ENCODE results near the gene KLRC4. TPM values are rescaled to one million over a fixed set of nuclear protein-coding genes. Genes with fewer than 3 reads are reported as not detected.
A peak's percentile ranks its signal among the peaks of the same experiment; 100 is the strongest.

Gene KLRC4
- total and polyA plus RNA-seq, 10 of the 15 experiments (the other 5 are each of a cell fraction or from before 2014, with no cell fraction given): 0.07 to 0.34 TPM; not detected in 8

DNA sequence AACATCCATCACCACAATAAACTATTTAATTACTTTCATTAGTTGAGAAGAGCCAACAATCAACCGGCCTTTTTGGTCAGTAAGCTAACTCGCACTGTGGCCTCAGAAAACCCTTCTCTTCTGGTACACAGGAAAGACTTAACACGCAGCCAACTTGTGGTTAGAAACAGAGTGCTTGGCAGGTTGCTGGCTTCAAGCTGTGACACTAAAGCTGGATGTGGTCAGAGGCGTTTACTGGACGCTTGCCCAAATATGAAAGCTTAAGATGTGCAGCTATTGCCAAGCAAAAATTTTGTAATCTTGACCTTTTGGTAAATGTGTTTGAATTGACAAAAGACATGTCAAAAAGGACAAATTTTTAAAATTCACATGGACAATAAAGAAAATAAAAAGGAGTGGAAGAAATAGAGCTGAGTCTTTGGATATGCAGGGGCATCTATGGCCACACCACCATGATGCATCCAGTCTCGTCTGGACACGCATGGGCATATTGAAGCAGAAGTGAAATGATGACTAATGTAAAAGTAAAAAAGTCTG, 17.1 kb downstream of the KLRC4 start (continued):
- no peak for TF ChIP-seq MXI1 (IDR thresholded peaks at IDR 0.05; ENCODE audit: low read depth, low read length)
- no peak for TF ChIP-seq SMAD5 (IDR thresholded peaks at IDR 0.05; ENCODE audit: low read depth)
- peak; percentile 46; the same call in 1 of the 2 replicates for TF ChIP-seq PAX5 (IDR thresholded peaks at IDR 0.05; ENCODE audit: borderline replicate concordance, low read depth, low read length)
- TF ChIP-seq EP300 (IDR thresholded peaks at IDR 0.05; ENCODE audit: borderline replicate concordance in 1 of 2, control insufficient read depth in 1 of 2, low read depth in 2 of 2, low read length in 2 of 2): peak; percentile 72 to 74
- TF ChIP-seq ZZZ3 (IDR thresholded peaks at IDR 0.05; ENCODE audit: control insufficient read depth, insufficient read length, low read depth): no peak
- no peak for TF ChIP-seq HDGF (IDR thresholded peaks at IDR 0.05)
- TF ChIP-seq STAT3 (IDR thresholded peaks at IDR 0.05; ENCODE audit: low read depth, low read length): no peak
- TF ChIP-seq RELA (IDR thresholded peaks at IDR 0.05; ENCODE audit: borderline replicate concordance, partially characterized antibody): no peak
- TF ChIP-seq, protein P1, sequence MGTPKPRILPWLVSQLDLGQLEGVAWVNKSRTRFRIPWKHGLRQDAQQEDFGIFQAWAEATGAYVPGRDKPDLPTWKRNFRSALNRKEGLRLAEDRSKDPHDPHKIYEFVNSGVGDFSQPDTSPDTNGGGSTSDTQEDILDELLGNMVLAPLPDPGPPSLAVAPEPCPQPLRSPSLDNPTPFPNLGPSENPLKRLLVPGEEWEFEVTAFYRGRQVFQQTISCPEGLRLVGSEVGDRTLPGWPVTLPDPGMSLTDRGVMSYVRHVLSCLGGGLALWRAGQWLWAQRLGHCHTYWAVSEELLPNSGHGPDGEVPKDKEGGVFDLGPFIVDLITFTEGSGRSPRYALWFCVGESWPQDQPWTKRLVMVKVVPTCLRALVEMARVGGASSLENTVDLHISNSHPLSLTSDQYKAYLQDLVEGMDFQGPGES (IDR thresholded peaks at IDR 0.05): no peak
- no peak; the same call in 1 of the 2 replicates for TF ChIP-seq GATAD2B (conservative IDR thresholded peaks at IDR 0.05; ENCODE audit: low read depth)
- TF ChIP-seq, protein P2, sequence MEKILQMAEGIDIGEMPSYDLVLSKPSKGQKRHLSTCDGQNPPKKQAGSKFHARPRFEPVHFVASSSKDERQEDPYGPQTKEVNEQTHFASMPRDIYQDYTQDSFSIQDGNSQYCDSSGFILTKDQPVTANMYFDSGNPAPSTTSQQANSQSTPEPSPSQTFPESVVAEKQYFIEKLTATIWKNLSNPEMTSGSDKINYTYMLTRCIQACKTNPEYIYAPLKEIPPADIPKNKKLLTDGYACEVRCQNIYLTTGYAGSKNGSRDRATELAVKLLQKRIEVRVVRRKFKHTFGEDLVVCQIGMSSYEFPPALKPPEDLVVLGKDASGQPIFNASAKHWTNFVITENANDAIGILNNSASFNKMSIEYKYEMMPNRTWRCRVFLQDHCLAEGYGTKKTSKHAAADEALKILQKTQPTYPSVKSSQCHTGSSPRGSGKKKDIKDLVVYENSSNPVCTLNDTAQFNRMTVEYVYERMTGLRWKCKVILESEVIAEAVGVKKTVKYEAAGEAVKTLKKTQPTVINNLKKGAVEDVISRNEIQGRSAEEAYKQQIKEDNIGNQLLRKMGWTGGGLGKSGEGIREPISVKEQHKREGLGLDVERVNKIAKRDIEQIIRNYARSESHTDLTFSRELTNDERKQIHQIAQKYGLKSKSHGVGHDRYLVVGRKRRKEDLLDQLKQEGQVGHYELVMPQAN (conservative IDR thresholded peaks at IDR 0.05): no peak
- no peak for TF ChIP-seq CBX5 (IDR thresholded peaks at IDR 0.05; ENCODE audit: low read depth)
- TF ChIP-seq MYB (IDR thresholded peaks at IDR 0.05; ENCODE audit: borderline replicate concordance, low read depth, low read length): 0 out of 2 replicates have a peak, but pooled peaks have one; percentile 10
- peak; percentile 74 for TF ChIP-seq DPF2 (IDR thresholded peaks at IDR 0.05)
- TF ChIP-seq TAF1 (IDR thresholded peaks at IDR 0.05; ENCODE audit: borderline replicate concordance, low read depth, low read length): no peak
- TF ChIP-seq, protein P3, sequence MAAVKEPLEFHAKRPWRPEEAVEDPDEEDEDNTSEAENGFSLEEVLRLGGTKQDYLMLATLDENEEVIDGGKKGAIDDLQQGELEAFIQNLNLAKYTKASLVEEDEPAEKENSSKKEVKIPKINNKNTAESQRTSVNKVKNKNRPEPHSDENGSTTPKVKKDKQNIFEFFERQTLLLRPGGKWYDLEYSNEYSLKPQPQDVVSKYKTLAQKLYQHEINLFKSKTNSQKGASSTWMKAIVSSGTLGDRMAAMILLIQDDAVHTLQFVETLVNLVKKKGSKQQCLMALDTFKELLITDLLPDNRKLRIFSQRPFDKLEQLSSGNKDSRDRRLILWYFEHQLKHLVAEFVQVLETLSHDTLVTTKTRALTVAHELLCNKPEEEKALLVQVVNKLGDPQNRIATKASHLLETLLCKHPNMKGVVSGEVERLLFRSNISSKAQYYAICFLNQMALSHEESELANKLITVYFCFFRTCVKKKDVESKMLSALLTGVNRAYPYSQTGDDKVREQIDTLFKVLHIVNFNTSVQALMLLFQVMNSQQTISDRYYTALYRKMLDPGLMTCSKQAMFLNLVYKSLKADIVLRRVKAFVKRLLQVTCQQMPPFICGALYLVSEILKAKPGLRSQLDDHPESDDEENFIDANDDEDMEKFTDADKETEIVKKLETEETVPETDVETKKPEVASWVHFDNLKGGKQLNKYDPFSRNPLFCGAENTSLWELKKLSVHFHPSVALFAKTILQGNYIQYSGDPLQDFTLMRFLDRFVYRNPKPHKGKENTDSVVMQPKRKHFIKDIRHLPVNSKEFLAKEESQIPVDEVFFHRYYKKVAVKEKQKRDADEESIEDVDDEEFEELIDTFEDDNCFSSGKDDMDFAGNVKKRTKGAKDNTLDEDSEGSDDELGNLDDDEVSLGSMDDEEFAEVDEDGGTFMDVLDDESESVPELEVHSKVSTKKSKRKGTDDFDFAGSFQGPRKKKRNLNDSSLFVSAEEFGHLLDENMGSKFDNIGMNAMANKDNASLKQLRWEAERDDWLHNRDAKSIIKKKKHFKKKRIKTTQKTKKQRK (IDR thresholded peaks at IDR 0.05; ENCODE audit: low read depth, low read length): no peak
- no peak for TF ChIP-seq TCF7 (IDR thresholded peaks at IDR 0.05; ENCODE audit: borderline replicate concordance)
- peak; percentile 64; the same call in 1 of the 2 replicates for TF ChIP-seq FOXM1 (IDR thresholded peaks at IDR 0.05; ENCODE audit: low read depth, low read length)
- peak; percentile 61; the same call in 1 of the 2 replicates for TF ChIP-seq BMI1 (IDR thresholded peaks at IDR 0.05; ENCODE audit: borderline replicate concordance)
- peak; percentile 41 for TF ChIP-seq MEF2B (IDR thresholded peaks at IDR 0.05; ENCODE audit: partially characterized antibody, poor library complexity, severe bottlenecking)
- TF ChIP-seq NR2C1 (IDR thresholded peaks at IDR 0.05): no peak
- TF ChIP-seq SMC3 (IDR thresholded peaks at IDR 0.05; ENCODE audit: borderline replicate concordance, low read length): no peak
- TF ChIP-seq, protein P4, sequence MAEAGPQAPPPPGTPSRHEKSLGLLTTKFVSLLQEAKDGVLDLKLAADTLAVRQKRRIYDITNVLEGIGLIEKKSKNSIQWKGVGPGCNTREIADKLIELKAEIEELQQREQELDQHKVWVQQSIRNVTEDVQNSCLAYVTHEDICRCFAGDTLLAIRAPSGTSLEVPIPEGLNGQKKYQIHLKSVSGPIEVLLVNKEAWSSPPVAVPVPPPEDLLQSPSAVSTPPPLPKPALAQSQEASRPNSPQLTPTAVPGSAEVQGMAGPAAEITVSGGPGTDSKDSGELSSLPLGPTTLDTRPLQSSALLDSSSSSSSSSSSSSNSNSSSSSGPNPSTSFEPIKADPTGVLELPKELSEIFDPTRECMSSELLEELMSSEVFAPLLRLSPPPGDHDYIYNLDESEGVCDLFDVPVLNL (IDR thresholded peaks at IDR 0.05; ENCODE audit: low read depth, low read length): no peak
